WTC11 (cell line): ENCODE data around the gene TRIM17.

Experiments used
- CREB1 ChIP-seq: sonication (generic); formaldehyde crosslinking; IDR thresholded peaks from 2 replicates; pipeline ENCODE4 v1.8.0; 2023; ENCODE audit warnings: mild to moderate bottlenecking, missing genetic modification reagents
- E2F1 ChIP-seq: sonication (generic); formaldehyde crosslinking; IDR thresholded peaks from 2 replicates; pipeline ENCODE4 v1.8.0; 2022; ENCODE audit warnings: mild to moderate bottlenecking, missing genetic modification reagents
- ETV6 ChIP-seq: sonication (generic); formaldehyde crosslinking; IDR thresholded peaks from 2 replicates; pipeline ENCODE4 v1.8.1; 2022; ENCODE audit warnings: mild to moderate bottlenecking, missing genetic modification reagents
- SP1 ChIP-seq: sonication (generic); formaldehyde crosslinking; conservative IDR thresholded peaks from 2 replicates; pipeline ENCODE4 v1.8.1; 2022; ENCODE audit warnings: missing genetic modification reagents
- ZNF671 ChIP-seq: fragments of 250-450 bp; sonication (Bioruptor Pico); IDR thresholded peaks from 2 replicates; pipeline ENCODE4 v1.8.0; 2021; ENCODE audit warnings: mild to moderate bottlenecking
- TF ChIP-seq, protein P1 (sequence below): fragments of 200-600 bp; IDR thresholded peaks from 2 replicates; pipeline ENCODE4 v1.8.0; 2022; ENCODE audit warnings: antibody characterized with exemption
- TF ChIP-seq, protein P2 (sequence below): sonication (generic); formaldehyde crosslinking; IDR thresholded peaks from 2 replicates; pipeline ENCODE4 v1.8.1; 2022; ENCODE audit warnings: mild to moderate bottlenecking, moderate library complexity, missing genetic modification reagents

DNA sequence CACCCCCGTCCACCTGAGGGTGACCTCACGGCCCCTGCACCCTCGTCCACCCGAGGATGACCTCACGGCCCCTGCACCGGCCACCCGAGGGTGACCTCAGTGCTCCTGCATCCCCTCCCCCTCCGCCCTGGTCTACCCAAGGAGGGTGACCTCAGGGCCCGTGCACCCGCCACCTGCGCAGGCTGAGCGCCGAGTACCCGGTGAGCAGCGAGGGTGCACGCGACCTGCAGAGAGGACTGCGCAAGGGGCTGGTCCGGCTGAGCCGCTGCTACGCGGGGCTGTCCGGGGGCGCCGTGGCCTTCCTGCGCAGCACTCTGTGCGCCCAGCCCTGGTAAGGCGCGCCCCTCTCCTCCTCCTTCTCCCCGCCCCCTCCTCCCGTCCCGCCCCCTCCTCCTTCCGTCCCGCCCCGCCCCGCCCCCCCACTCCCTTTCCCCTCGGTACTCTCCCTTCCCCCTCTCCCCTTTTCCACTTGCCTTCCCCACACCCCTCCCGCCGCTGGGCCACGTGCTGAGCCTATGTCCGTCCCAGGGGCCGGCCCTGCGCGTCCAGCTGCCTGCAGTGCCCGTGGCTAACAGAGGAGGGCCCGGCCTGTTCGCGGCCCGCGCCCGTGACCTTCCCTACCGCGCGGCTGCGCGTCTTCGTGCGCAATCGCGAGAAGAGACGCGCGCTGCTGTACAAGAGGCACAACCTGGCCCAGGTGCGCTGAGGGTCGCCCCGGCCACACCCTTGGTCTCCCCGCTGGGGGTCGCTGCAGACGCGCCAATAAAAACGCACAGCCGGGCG lies 38.4 kb downstream of the TRIM17 start:
- TF ChIP-seq, protein P1, sequence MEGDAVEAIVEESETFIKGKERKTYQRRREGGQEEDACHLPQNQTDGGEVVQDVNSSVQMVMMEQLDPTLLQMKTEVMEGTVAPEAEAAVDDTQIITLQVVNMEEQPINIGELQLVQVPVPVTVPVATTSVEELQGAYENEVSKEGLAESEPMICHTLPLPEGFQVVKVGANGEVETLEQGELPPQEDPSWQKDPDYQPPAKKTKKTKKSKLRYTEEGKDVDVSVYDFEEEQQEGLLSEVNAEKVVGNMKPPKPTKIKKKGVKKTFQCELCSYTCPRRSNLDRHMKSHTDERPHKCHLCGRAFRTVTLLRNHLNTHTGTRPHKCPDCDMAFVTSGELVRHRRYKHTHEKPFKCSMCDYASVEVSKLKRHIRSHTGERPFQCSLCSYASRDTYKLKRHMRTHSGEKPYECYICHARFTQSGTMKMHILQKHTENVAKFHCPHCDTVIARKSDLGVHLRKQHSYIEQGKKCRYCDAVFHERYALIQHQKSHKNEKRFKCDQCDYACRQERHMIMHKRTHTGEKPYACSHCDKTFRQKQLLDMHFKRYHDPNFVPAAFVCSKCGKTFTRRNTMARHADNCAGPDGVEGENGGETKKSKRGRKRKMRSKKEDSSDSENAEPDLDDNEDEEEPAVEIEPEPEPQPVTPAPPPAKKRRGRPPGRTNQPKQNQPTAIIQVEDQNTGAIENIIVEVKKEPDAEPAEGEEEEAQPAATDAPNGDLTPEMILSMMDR: peak; percentile 75; the same call in 1 of the 2 replicates
- TF ChIP-seq SP1 (peak; percentile 46; the same call in 1 of the 2 replicates), ETV6 (peak; percentile 75), E2F1 (CRISPR knock-in tag) (no peak), CREB1 (CRISPR knock-in tag) (no peak), ZNF671 (CRISPR knock-in tag) (no peak)
- TF ChIP-seq, protein P2, sequence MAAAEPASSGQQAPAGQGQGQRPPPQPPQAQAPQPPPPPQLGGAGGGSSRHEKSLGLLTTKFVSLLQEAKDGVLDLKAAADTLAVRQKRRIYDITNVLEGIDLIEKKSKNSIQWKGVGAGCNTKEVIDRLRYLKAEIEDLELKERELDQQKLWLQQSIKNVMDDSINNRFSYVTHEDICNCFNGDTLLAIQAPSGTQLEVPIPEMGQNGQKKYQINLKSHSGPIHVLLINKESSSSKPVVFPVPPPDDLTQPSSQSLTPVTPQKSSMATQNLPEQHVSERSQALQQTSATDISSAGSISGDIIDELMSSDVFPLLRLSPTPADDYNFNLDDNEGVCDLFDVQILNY (CRISPR knock-in tag): peak; percentile 73; the same call in 1 of the 2 replicates
